Parietal lobe (tissue), 2 donors: ENCODE measurements around the gene LYPD4. TPM values are rescaled to one million over a fixed set of nuclear protein-coding genes. Genes with fewer than 3 reads are reported as not detected.

Experiments used
- small RNA-seq: library from RNA; depleted of rRNA; stranded (forward); fragments of <200 nt; gene quantifications from one replicate; pipeline ENCODE3, GENCODE V24; 2014; ENCODE audit warnings: low replicate concordance
- total RNA-seq: library from RNA; depleted of rRNA; stranded (reverse); fragments of >200 nt; gene quantifications from one replicate; pipeline ENCODE4 v1.2.3, GENCODE V29; 2014

LYPD4 gene
- not detected for total RNA-seq

DNA sequence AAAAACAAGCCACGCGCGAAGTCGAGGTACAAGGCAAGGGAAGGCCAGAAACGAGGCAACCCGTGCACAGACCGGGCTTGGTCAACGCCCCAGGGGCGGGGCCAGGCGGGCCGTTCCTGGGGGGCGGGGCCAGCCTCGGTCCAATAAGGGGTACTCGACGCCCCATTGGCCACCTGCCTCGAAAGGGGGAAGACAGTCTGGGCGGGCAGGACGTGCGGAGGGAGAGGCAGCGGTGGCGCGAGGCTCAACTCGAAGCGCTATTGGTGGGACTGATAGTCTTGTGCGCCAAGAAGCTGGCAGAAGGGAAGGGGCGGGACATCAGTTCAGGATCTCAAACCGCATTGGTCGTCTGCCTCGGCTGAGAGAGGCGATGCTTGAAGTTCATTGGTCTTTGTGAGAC, at the start of gene LYPD4:
Gene LYPD4, minus strand, starts transcription at position 83 of the 400 bp plus-strand sequence. CDS start 5,398 bp downstream, outside the sequence.

DNA sequence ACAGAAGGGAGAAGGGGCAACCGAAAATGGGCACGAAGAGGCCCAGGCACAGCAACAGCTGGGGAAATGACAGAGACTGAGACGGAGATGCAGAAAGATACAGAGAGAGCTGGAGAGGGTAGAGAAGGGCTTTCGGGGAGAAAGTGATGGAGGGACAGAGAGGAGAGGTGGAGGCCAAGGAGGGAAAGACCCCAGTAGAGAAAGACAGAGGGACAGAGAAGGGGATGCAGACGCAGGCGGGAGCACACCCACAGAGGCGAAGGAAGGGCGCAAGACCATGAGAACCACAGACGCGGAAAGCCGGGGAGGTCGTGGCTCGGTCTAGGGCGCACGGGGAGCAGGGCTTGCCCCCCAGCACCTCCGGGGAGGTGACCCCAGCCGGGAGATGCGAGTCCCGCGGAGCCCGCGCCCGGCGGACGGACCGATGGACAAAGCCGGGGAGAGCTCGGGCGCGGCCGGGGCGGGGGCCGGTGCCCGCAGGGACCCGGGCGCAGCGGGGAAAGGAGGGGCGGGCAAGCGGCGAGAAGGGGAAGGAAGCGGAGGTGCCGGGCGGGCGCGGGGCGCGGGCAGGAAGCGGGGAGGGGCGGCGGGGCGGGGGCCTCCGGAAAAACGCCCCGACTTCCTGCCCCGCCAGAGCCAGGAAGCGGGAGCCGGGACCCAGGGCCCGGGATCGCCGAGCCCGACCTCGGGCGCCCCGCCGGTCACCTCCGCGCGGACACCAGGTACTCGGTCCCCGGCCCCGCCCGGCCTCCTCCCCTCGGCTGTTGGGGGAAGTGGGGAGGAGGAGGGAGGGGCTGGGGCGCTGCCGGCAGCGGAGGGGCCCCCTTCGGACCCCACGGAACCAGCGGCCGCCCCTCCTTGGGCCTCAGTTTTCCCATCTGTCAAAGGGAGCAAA, 38.3 kb upstream of the LYPD4 start, which contains the start of gene ARHGEF1:
Gene ARHGEF1, plus strand, starts transcription at position 617 of the 895 bp plus-strand sequence. CDS start 4,899 bp downstream, outside the sequence.

DNA sequence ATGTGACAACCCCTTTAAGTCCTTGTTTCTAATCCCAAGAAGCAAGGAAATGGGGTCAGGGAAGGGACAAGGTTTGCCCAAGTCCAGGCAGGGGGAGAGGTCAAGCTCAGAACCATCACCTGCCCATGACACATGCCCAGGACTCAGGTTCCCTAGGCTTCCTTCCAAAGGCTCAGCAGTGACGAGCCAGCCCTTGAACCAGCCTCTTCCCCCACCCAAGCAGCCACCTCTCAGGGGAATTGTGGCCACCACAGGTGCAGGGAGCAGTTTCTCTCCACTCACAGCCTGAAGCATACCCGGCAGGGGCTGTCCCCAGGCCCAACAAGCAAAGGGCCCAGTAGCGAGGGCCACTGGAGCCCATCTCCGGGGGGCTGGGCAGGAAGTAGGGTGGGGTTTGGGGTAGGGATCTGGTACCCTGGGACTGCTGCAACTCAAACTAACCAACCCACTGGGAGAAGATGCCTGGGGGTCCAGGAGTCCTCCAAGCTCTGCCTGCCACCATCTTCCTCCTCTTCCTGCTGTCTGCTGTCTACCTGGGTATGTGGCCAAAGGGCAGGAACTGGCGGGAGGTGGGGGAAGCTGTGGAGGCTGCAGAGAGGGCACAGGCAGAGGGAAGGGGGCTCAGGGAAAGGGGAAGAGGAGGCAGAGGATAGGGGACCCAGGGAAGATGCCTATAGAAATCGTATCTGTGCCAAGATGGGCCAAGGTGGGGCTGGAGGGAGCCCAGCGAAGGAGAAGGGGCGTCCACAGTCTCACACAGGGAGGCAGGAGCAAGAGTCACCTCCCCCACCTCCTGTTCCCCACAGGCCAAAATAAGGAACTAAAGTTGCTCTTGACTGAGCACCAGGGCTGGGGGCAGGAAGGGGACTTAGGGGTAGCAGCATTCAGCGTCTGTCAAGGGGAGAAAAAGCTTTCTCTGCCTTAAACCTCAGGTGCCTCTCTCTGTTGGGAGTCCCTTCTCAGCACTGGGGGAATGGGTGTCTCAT, 32.7 kb upstream of the LYPD4 start, which contains the start of gene CD79A:
Gene CD79A, plus strand, starts transcription at position 433 of the 986 bp plus-strand sequence. Its CDS starts 26 bp downstream, at position 459.

DNA sequence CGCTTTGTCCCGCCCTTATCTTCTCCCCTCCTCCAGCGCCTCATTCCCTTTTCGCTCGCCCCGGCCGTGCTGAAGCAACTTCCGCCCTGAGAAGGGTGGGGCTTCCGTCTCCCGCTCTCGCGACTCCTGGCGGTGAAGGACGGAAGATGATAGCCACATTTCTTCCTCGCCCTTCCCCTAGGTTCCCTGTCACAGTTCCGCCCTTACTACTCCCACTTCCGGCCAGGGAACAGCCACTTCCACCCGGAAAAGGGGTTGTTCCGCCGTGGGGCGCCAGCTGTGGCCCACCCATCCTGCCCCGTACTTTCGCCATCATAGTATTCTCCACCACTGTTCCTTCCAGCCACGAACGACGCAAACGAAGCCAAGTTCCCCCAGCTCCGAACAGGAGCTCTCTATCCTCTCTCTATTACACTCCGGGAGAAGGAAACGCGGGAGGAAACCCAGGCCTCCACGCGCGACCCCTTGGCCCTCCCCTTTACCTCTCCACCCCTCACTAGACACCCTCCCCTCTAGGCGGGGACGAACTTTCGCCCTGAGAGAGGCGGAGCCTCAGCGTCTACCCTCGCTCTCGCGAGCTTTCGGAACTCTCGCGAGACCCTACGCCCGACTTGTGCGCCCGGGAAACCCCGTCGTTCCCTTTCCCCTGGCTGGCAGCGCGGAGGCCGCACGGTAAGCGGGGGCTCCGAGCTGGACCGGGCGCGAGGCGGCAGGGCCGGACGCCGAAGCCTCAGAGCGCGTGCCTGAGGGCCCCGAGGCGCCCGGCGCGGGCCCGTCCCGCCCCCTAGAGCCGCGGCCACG, 15.3 kb upstream of the LYPD4 start, which contains the start of gene RPS19:
Gene RPS19, plus strand, starts transcription at position 638 of the 801 bp plus-strand sequence. CDS start 520 bp downstream, outside the sequence.

DNA sequence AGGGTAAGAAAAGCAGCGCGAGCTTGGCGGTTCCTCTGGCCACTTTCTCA, 343 bp upstream of the LYPD4 start, which contains the start of gene DMRTC2:
Gene DMRTC2, plus strand, starts transcription at position 42 of the 50 bp plus-strand sequence. CDS start 2,387 bp downstream, outside the sequence.

GRCh38 chr19:41796362-41796761, 48.1 kb downstream of the LYPD4 start, which contains the start of gene CEACAM3:
Gene CEACAM3, plus strand, starts transcription at chr19:41796587. Its CDS starts 91 bp downstream, at chr19:41796678.

Small RNAs within 50 kb of the gene (small RNA-seq; reads per million reads assigned to genes)
- not detected for gene MIR6797

Other genes starting within 250 kb of the LYPD4 start
- not detected for gene CEACAM4, start 217.6 kb downstream of the LYPD4 start, total RNA-seq
- not detected for gene CEACAM7, start 156.4 kb downstream of the LYPD4 start, total RNA-seq
- not detected for gene CEACAM5, start 136.1 kb downstream of the LYPD4 start, total RNA-seq
- not detected for gene CEACAM6, start 89.2 kb downstream of the LYPD4 start, total RNA-seq
- not detected for gene CEACAM3, start 48.1 kb downstream of the LYPD4 start, total RNA-seq
- not detected for gene DMRTC2, start 359 bp upstream of the LYPD4 start, total RNA-seq
- 374 TPM for gene RPS19, start 15.6 kb upstream of the LYPD4 start, total RNA-seq
- not detected for gene CD79A, start 32.6 kb upstream of the LYPD4 start, total RNA-seq
- 24.4 TPM for gene ARHGEF1, start 38.5 kb upstream of the LYPD4 start, total RNA-seq
- gene ERFL, start 83.8 kb upstream of the LYPD4 start, total RNA-seq = not detected
- gene RABAC1, start 114.6 kb upstream of the LYPD4 start, total RNA-seq = 77.9 TPM
- 217 TPM for gene ATP1A3, start 149.5 kb upstream of the LYPD4 start, total RNA-seq
- 36.9 TPM for gene GRIK5, start 225.5 kb upstream of the LYPD4 start, total RNA-seq
- gene ZNF574, start 231.5 kb upstream of the LYPD4 start, total RNA-seq = 16.3 TPM